ENCODE data around the gene ENOX1.

- no peak for TF ChIP-seq CTCF (IDR thresholded peaks at IDR 0.05)
- no peak for TF ChIP-seq POLR2A (IDR thresholded peaks at IDR 0.05)
These were observed 389.7 kb downstream of the ENOX1 start for GRCh38 chr13:43397111-43397510.
